HG03432 (cell line): ENCODE results near the gene OR4N5.

Experiments
- ATAC-seq: cut with Tn5 transposase; IDR thresholded peaks from one replicate; pipeline ENCODE4 v1.9.1; 2021; ENCODE audit warnings: mild to moderate bottlenecking, moderate library complexity; ENCODE audit not compliant: unreplicated experiment

Gene OR4N5

DNA sequence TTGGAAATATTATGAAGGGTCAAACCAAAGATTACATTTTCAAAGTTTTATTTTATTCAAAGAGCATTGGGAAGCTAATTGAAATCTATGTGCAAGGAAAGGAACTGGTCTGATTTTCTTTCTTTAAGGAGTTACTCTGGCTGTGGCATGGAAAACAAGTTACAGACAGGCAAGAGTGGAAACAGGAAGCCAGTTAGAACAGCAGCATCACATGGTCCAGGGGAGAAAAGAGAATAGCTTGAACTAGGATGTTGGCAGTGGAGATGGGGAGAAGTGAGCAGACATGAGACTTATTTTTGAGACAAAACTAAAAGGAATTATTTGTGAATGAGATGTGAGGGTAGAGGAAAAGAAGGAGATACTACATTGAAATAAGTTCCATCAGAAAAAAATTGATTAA lies 55.5 kb downstream of the OR4N5 start:
- no peak for ATAC-seq
